ENCODE measurements around the gene PTGFR. TPM values are rescaled to one million over a fixed set of nuclear protein-coding genes. Genes with fewer than 3 reads are reported as not detected.

PTGFR gene
- total and polyA plus RNA-seq, 2 of the 13 experiments (the other 11 are each of a cell fraction or from before 2014, with no cell fraction given): not detected

DNA sequence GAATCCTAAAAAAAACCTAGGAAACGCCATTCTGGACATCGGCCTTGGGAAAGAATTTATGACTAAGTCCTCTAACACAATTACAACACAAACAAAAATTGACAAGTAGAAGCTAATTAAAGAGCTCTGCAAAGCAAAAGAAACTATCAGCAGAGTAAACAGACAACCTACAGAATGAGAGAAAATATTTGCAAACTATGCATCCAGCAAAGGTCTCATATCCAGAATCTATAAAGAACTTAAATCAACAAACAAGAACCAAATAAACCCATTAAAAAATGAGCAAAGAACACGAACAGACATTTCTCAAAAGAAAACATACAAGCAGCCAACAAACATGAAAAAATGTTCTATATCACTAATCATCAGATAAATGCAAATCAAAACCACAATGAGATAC is 58.6 kb downstream of the PTGFR start:
- Histone ChIP-seq H3K4me1 (ENCODE audit: insufficient read depth, low read length) (no peaks in the 10 kb centered on the region), H3K36me3 (replicated peaks in 1 of 2; ENCODE audit: control insufficient read depth in 1 of 2, insufficient read depth in 2 of 2, low read length in 2 of 2) (no peaks in the 10 kb centered on the region), H3K9me3 (ENCODE audit: low read length) (peaks cover 26% of the 10 kb centered on the region), H3K27me3 (ENCODE audit: control insufficient read depth in 1 of 2, insufficient read depth in 2 of 2, low read length in 2 of 2) (no peaks in the 10 kb centered on the region), H3K27ac (ENCODE audit: extremely low read length, insufficient read depth, low read length) (no peak overlapping the region), H3K4me2 (ENCODE audit: low read depth, low read length) (no peak overlapping the region), H4K20me1 (ENCODE audit: insufficient read depth, low read length) (no peaks in the 10 kb centered on the region), H2AFZ (ENCODE audit: low read length) (no peak overlapping the region), H3K9ac (ENCODE audit: insufficient read depth, low read depth, low read length) (no peak overlapping the region), H3K4me3 (replicated peaks in 1 of 3; ENCODE audit: insufficient read depth in 1 of 3, low read depth in 2 of 3, low read length in 3 of 3) (no peak overlapping the region), H3K79me2 (ENCODE audit: insufficient read depth, low read length) (no peaks in the 10 kb centered on the region)
- WGBS (ENCODE audit: low lambda C conversion rate): 0% methylated on average over 3 of the region's 3 CpGs
- ChIA-PET CTCF (ENCODE audit: low intra/inter-chr PET ratio, low total read pairs) (no interaction called here), POLR2A (no interaction called here)
- in situ Hi-C loops (cut with HindIII; ENCODE audit: extremely low pct_ligation_motif_present, low pct_unique_long_range_greater_than_20kb) (no loop called here), intact Hi-C loops (cut with micrococcal nuclease; ENCODE audit: unreplicated experiment) (no loop called here)
- FAIRE-seq (no peak), ATAC-seq (no peak), DNase-seq (ENCODE audit: low spot score) (no peak)
- BruUV-seq (replicated peaks): no TSS peak
- TF ChIP-seq FOXO1 (CRISPR knock-in tag; IDR thresholded peaks at IDR 0.05) (no peak), THYN1 (CRISPR knock-in tag; IDR thresholded peaks at IDR 0.05; ENCODE audit: borderline replicate concordance, low read depth) (no peak), ETV6 (CRISPR knock-in tag; conservative IDR thresholded peaks at IDR 0.05) (no peak), FOXK1 (CRISPR knock-in tag; IDR thresholded peaks at IDR 0.05; ENCODE audit: borderline replicate concordance, low read depth) (no peak), ZNF367 (CRISPR knock-in tag; IDR thresholded peaks at IDR 0.05; ENCODE audit: borderline replicate concordance) (no peak), ZNF672 (CRISPR knock-in tag; IDR thresholded peaks at IDR 0.05) (no peak), ZNF317 (CRISPR knock-in tag; IDR thresholded peaks at IDR 0.05) (no peak), ZNF839 (CRISPR knock-in tag; IDR thresholded peaks at IDR 0.05; ENCODE audit: borderline replicate concordance) (no peak)
- TF ChIP-seq, protein P1, sequence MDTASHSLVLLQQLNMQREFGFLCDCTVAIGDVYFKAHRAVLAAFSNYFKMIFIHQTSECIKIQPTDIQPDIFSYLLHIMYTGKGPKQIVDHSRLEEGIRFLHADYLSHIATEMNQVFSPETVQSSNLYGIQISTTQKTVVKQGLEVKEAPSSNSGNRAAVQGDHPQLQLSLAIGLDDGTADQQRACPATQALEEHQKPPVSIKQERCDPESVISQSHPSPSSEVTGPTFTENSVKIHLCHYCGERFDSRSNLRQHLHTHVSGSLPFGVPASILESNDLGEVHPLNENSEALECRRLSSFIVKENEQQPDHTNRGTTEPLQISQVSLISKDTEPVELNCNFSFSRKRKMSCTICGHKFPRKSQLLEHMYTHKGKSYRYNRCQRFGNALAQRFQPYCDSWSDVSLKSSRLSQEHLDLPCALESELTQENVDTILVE (CRISPR knock-in tag; IDR thresholded peaks at IDR 0.05): no peak
- TF ChIP-seq, protein P2, sequence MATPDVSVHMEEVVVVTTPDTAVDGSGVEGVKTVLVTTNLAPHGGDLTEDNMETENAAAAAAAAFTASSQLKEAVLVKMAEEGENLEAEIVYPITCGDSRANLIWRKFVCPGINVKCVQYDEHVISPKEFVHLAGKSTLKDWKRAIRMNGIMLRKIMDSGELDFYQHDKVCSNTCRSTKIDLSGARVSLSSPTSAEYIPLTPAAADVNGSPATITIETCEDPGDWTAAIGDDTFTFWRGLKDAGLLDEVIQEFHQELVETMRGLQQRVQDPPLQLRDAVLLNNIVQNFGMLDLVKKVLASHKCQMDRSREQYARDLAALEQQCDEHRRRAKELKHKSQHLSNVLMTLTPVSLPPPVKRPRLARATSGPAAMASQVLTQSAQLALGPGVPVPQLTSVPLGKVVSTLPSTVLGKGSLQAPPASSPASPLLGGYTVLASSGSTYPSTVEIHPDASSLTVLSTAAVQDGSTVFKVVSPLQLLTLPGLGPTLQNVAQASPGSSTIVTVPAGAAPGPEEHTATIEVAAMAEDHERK (CRISPR knock-in tag; IDR thresholded peaks at IDR 0.05; ENCODE audit: low read depth): no peak
- TF ChIP-seq, protein P3, sequence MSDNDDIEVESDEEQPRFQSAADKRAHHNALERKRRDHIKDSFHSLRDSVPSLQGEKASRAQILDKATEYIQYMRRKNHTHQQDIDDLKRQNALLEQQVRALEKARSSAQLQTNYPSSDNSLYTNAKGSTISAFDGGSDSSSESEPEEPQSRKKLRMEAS (IDR thresholded peaks at IDR 0.05): no peak
- TF ChIP-seq, protein P4, sequence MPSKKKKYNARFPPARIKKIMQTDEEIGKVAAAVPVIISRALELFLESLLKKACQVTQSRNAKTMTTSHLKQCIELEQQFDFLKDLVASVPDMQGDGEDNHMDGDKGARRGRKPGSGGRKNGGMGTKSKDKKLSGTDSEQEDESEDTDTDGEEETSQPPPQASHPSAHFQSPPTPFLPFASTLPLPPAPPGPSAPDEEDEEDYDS (CRISPR knock-in tag; IDR thresholded peaks at IDR 0.05): no peak
- TF ChIP-seq, protein P5, sequence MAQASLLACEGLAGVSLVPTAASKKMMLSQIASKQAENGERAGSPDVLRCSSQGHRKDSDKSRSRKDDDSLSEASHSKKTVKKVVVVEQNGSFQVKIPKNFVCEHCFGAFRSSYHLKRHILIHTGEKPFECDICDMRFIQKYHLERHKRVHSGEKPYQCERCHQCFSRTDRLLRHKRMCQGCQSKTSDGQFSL (CRISPR knock-in tag; IDR thresholded peaks at IDR 0.05): no peak
- TF ChIP-seq, protein P6, sequence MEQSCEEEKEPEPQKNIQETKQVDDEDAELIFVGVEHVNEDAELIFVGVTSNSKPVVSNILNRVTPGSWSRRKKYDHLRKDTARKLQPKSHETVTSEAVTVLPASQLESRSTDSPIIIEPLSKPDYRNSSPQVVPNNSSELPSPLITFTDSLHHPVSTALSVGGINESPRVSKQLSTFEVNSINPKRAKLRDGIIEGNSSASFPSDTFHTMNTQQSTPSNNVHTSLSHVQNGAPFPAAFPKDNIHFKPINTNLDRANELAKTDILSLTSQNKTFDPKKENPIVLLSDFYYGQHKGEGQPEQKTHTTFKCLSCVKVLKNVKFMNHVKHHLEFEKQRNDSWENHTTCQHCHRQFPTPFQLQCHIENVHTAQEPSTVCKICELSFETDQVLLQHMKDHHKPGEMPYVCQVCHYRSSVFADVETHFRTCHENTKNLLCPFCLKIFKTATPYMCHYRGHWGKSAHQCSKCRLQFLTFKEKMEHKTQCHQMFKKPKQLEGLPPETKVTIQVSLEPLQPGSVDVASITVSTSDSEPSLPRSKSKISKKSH (CRISPR knock-in tag; IDR thresholded peaks at IDR 0.05; ENCODE audit: borderline replicate concordance): no peak
- TF ChIP-seq, protein P7, sequence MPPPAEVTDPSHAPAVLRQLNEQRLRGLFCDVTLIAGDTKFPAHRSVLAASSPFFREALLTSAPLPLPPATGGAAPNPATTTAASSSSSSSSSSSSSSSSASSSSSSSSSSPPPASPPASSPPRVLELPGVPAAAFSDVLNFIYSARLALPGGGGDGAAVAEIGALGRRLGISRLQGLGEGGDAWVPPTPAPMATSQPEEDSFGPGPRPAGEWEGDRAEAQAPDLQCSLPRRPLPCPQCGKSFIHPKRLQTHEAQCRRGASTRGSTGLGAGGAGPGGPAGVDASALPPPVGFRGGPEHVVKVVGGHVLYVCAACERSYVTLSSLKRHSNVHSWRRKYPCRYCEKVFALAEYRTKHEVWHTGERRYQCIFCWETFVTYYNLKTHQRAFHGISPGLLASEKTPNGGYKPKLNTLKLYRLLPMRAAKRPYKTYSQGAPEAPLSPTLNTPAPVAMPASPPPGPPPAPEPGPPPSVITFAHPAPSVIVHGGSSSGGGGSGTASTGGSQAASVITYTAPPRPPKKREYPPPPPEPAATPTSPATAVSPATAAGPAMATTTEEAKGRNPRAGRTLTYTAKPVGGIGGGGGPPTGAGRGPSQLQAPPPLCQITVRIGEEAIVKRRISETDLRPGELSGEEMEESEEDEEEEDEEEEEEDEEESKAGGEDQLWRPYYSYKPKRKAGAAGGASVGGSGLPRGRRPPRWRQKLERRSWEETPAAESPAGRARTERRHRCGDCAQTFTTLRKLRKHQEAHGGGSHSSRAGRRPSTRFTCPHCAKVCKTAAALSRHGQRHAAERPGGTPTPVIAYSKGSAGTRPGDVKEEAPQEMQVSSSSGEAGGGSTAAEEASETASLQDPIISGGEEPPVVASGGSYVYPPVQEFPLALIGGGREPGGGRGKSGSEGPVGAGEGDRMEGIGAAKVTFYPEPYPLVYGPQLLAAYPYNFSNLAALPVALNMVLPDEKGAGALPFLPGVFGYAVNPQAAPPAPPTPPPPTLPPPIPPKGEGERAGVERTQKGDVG (CRISPR knock-in tag; IDR thresholded peaks at IDR 0.05; ENCODE audit: borderline replicate concordance): no peak

Measured in HepG2 (cell line).